NOMO-1 treated with dmso at 0.1 percent for 144 hours (cell line): ENCODE results near the gene TMEM232.
"Not testable (repeated sequence)": the region's sequence is repeated elsewhere in the genome, so short reads cannot be mapped to it uniquely, and the experiment has no call there.

Source experiments
- DNase-seq: peaks from one replicate; lab custom pipeline; 2025; ENCODE audit not compliant: unreplicated experiment; lab: John Stamatoyannopoulos, UW

TMEM232 gene

DNA sequence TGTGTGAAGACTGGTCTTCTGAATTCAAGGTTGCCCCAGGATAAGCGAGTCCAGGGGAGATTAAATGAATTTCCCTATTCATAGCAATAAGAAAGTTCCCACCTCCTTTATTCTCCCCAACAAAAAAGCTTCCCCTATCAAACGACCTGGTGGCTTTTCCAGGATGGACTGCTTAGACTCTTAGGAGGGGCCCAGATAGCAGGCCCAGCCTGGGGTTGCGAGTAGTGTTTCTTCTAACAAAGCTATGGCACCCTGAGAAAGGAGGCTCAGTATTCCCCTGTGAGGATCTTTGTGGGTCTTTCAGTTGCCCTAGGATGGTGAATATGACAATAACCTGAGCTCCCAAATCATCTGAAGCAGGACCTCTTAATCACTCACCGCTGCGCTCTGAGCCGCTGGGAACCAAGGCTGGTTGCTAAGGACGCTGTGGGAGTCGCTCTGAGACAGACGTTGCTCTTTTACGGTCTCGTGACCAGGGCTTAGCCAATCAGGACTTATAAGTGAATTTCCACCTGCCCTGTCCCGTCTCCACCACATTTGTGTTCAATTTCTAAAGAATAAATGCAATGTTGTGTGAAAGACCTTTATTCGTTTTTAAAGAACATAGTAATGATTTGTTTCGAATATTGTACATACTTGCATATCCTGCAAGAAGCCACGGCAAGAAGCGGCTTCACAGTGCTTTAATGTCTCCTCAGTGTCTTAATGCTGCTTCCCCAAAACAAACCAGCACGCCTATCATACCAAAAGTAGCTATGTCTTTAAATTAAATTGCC, at the start of gene TMEM232:
Gene TMEM232 (minus strand): TSS at position 423 of the 776 bp plus-strand sequence. CDS start 59,319 bp downstream, outside the sequence.
- DNase-seq: peak; percentile 39

DNA sequence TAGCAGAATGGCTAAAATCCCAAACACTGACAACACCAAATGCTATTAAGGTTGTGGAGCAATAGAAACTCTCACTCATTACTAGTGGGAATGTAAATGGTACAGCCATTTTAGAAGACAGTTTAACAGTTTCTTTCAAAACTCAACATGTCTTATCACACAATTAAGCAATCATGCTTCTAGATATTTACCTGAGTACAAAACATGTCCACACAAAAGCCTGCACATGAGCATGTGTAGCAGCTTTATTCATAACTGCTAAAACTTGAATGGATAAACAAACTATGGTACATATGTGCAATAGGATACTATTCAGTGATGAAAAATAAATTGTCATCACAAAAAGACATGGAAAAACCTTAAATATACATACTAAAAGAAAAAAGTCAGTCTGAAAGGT, 43.8 kb upstream of the TMEM232 start:
- no peak for DNase-seq

DNA sequence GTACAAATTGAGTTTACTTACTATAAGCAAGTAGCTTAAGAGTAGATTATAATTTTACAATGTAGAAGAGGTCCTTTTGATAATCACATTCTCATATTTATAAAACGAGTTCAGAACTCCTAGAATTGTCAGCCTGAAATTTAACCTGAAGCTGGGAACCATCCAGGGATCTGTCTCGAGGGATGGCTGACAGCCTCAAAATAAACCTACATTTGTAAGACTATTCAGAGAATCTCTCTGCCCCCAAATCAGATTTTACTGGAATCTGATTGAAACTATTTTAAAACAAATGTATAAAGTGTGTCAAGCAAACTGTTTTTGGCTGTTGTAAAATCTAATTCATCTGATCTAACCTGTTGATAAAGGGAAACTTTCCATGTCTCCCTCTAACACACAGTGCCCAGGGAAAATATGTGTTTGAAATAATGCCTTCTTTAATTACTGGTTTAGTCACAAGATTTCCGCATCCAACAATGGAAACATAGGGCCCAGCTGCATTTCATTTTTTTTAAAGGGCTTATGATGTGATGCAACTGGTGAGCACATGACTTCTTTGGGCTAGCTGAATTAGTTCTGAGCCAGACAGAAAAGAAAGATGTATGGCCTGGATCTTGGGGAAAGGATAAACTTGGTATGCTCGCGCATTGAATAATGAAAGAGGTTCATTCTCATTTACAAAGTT, 42.7 kb upstream of the TMEM232 start:
- DNase-seq: peak; percentile 10

DNA sequence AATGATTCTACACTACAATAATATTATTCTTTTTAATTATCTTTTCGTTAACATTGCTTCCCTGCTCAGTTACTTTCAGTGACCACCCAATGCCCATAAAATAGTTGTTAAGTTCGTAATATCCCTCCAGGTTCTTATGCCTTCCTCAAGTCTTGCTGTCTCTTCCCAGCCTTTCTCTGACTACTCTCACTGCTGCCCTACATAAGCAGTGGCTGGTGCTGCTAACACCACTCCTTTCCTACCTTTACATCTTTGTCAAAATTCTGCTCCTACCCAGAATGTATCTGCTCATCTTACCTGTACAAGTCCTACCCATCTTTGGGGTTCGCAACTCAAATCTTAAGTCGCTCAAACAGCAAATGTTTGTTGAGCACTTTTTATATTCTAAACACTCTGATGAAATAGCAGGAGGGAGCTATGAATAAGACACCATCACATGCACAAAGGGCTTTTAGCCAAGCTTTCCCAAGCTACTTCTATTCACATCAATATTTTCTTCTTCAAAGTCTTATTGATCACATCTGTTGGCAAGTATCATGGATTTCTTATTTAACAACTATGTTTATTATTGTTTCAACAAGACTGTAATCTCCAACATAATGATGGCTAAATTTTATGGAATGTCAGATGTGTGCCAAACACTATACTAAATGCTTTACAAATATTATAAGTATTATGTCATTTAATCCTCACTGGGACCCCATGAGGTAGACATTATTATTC, 41.8 kb upstream of the TMEM232 start:
- DNase-seq: no peak

DNA sequence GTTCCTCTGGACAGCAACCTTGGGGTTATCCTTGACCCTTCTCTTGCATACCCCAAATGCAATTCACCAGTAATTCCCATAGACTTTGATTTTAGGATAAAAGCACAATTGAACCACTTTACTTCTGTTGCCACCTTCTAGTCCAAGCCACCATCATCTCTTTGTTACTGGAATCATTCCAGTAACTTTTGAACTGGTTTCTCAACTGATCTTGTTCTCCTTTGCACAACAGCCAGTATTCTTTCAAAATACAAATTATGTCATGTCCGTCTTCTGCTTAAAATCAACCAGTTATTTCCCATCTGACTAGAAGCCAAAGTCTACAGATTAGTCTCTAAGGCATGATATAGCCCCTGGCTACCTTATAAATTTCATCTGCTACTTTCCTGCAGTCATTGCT, 33.7 kb upstream of the TMEM232 start:
- DNase-seq: no peak

DNA sequence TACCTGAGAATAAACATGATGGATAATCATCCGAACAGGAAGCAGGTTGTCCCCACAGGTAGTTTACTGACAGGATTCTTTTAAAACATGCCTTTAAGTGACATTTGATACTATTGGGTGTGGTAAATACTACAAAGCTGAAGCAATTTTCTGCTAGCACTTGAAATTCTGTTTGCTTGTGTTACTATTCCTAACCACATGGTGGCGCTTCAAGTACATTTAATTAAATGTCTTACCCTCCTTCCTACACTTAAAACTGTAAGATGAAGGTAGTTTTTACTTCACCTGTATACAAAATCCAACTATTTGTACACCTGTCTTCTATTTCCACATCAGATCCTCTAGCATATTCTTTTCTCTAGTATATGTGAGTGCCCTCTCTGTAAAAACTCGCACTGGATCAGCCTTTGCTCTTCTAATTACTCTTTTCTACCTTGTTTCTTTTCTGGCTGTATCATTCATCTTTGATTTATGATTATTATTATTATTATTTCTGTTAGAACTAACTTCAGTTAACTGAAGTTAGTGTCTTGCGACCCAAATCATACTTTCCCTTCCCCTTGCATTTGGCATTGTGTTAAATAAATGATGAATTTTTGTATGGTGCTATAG, 30.8 kb upstream of the TMEM232 start:
- DNase-seq: peak; percentile 10

DNA sequence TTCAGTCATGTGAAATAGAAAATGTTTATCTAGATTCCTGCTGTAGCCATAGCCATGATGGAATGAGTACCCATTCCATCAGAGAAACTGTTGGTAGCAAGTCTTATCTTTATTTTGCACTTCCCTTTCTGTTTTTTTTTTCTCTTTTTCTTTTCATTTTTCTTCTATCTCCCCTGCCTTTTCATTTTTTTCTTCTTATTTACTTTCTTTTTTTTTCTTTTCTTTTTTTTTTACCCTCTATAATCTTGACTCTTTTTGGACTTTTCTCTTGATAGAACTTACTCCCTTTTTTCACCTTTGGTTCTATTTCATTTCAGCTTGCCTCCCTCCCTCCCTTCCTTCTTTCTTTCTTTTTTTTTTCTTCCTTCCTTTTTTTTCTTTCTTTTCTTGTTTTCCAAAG, 27.7 kb upstream of the TMEM232 start:
- no peak for DNase-seq

DNA sequence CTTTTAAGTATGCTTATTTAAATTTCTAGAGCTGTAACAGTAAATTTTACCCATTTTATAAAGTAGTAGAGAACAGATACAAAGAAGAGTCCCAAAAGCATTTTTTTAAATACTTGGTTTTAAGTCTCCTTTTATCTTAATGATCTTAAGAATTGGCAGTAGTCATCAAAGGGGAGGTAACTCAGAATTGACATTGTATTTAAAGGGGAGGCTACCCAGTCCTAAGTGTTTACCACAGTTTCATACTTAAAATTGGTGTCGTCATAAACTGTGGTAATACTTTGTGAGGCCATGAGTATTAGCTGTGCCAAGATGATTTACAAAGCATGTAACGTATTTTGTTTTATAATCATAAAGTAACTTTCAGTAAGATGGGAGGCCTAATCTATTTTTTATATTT, 27.1 kb upstream of the TMEM232 start:
- no peak for DNase-seq

DNA sequence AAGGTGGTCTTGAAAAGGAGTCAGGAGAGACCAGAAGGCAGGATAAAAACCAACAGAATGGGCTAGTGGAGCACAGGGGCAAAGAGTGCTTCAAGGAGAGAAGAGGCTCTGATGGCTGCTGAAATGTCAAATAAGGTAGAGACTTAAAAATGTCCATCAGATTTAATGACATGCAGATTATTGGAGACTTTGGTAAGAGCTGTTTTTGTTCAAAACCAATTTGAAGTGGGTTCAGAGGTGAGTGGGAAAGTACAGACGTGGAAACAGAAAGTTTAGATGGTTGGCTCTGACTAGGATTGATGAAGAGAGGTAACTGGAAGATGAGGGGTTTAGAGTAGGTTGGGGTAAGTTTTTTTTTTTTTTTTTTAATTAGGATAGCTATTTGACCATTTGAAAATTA, 26.5 kb upstream of the TMEM232 start:
- DNase-seq: no peak

DNA sequence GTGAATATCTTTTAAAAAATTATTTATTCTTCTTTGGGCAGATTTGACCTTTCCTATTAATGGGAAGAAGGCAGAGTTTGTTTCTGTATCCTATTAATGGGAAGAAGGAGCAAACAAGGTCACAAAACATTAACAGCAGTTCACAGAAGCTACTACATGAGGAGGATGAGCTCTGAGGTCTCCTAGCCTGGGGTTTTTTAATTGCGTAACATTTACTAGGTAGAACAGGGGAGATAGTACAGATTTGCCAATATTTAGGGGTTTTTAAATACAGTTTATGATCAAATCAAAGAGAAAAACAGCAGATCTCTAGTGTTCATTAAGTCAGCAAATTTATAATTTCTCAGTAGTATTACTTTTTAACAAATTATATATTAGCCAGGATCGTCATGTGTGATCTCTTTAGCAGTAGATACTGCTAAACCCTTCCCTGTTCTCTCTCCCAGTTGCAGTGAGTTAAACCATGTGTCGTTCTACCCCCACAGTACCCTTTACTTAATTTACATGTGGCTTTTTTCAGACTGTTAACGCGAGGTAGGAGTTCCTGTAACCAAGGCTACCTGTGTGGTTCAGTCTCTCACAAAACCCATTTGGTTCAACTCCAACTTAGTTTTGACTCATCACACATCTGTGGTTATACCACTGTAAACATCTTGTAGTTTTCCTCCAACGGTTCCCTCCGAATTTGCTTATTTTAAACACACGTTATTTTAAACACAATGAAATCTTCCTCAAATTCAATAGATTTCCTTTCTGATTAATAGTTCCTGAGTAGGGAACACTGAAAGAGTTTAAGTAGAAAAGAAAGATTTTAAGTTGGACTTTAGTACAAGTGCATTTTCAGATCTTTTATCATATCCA, 25.7 kb upstream of the TMEM232 start:
- no peak for DNase-seq

DNA sequence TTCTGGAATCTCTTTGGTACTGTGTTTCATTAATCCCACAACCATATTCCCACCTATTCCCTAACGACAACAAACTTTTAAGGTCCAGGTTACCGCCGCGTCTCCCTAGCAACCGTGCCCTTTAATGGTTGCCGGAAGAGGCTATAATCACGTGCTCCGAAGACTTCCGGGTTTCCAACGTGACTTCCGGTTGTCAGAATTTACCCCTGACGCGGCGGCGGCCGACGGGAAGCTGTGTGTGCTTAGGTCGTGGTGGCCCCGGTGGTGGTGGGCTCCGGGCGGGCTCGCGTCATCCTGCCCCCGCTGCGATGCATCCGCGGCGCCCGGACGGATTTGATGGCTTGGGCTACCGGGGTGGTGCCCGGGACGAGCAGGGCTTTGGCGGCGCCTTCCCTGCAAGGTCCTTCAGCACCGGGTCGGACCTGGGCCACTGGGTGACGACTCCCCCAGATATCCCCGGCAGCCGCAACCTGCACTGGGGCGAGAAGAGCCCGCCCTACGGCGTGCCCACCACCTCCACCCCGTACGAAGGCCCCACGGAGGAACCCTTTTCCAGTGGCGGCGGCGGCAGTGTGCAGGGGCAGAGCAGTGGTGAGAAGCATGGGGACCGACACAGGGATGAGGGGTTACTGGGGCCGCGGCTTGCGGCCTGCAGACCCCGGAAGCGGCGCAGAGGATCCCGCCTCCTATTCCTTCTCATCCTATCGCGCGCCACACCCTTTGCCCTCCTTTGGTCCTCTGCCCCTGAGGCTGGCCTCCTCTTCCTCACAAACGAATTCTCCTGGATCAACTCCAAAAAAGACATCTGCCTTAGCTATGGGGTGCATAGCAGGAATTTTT, 12.6 kb upstream of the TMEM232 start, which contains the start of gene SLC25A46:
Gene SLC25A46 (plus strand): TSS at position 196 of the 840 bp plus-strand sequence. CDS start 113 bp downstream, at position 309.
- DNase-seq: peak; percentile 87

DNA sequence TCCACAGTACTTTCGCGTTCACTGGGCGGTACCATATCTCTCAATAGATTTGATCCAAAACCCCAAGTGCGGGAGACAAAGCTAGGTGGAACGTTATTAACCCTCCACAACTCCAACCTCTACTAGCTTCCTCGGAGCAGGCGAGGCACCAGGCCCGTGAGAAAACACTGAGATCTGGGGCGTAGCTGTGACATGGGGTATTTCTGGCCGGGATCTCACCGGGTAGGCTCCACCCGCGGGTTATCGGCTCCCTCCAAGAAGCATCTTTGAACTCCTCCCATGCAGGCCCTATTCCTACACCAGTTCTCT, 12.0 kb upstream of the TMEM232 start:
- DNase-seq: no peak

DNA sequence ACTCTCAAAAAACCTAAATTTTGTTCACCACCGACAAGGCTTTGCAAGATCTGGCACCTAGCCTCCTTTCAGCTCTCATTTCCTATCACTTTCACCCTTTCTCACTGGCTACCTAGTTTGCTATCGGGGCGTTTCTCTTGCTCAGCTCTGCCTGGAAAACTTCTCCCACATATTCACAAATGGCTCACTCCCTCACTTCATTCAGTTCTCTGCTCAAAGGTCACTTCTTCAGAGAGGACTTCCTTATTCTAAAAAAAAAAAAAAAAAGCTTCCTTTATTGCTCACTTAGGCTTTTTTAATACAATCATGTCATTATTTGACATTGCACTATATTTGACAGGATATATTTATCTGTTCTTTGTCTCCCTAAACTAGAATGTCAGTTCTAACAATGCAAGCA, 10.3 kb upstream of the TMEM232 start:
- DNase-seq: no peak

DNA sequence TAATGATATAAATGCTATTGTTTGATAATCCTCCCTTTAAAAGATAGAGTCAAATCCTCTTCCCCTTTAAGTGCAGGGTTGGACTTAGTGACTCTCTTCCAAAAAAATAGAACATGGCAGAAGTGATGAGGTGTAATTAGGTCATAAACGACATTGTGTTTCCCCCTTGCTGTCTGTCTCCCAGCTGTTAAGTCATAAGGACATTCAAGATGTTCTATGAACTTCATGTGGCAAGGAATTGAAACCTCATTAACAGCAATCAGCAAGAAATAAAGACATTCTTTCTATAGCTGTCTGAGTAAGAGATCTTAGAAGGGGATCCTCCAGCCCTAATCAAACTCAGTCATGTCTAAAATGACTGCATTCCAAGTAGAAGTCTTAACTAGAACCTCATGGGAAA, 9.1 kb upstream of the TMEM232 start:
- DNase-seq: no peak

DNA sequence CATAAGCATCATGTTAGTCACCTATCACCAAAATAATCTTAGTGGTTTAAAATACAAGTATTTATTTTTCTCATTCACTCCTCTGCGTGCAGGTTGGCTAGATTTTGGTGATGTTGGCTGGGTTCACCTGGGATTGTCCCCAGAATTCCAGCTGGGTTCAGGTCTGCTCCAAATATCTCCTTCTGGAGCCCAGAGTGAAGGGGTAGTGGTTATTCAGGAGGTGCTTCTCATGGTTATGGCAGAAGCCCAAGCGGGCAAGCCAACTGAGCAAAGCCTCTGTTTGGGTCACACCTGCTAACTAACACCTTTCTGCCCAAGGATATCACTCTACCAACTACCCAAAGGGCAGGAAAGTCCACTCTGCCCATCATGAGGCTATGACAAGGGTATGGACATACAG, 7.6 kb upstream of the TMEM232 start:
- no peak for DNase-seq

DNA sequence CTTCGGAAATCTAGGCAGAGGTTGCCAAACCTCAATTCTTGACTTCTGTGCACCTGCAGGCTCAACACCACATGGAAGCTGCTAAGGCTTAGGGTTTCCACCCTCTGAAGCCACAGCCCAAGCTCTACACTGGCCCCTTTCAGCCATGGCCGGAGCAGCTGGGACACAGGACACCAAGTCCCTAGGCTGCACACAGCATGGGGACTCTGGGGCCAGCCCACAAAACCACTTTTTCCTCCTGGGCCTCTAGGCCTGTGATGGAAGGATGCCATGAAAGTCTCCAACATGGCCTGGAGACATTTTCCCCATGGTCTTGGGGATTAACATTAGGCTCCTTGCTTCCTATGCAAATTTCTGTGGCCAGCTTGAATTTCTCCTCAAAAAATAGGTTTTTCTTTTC, 5.0 kb upstream of the TMEM232 start:
- DNase-seq: not testable (repeated sequence)

DNA sequence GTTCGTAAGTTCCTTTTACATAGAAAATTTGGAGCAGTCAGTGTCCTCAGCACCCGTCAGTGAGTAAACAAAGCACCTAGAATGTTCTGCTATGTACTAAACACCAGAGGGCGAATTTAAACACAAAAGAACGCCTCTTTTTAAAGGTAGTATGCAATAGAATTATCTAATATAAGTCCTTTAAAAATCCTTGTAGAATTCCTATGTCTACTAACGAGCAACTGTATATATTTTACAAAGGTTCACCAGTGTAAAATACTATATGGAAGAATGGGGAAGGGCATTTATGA, 499 bp upstream of the TMEM232 start:
- DNase-seq: no peak

DNA sequence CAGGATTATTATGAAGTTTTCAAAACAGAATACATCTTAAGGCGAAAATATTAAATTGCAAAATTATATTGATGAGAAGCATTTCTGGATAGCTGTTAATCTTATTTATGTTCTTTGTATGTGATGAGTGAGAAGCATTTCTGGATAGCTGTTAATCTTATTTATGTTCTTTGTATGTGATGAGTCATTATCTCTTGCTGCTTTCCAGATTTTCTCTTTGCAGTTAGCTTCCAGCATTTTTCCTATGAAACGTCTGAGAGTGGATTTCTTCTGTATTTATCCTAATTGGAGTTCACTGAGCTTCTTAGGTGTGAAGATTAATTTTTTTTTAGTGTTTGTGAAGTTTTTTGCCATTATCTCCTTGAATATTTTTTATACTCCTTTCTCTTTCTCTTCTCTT, 8.2 kb downstream of the TMEM232 start:
- DNase-seq: no peak

DNA sequence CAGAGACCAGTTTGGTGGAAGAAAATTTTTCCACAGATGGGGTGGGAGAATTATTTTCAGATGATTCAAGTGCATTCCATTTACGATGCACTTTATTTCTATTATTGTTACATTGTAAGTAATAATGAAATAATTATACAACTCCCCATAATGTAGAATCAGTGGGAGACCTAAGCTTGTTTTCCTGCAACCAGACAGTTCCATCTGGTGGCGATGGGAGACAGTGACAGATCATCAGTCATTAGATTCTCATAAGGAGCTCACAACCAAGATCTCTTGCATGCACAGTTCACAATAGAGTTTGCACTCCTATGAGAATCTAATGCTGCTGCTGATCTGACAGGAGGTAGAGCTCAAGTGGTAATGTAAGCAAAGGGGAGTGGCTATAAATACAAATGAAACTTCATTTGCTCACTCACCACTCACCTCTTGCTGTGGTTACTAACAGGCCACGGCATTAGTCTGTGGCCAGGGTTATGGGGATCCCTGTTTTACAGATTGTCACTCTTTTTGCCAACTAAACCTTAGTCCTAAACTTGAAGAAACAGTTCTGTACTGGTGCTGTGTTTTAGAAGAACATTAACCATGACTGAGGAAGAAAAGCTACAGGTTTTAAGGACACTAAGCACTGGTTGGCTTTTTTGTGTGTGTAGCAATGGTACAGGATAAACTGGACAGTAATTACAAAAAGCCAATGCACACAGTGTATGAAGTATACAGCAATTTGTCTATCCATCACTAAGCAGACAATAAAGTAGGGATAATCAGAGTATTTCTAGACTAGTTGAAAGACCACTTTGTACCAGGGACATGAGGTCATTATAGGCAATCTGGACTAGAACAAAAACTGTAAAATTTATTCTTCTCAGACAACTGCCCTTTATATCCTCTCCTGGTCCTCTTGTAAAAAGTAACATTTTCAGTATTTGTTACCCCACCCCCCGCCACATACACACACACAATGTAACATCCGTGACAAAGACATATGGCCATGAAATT, 9.9 kb downstream of the TMEM232 start:
- DNase-seq: no peak
